Measurements from ENCODE around the gene XRCC3.

The XRCC3 gene

DNA sequence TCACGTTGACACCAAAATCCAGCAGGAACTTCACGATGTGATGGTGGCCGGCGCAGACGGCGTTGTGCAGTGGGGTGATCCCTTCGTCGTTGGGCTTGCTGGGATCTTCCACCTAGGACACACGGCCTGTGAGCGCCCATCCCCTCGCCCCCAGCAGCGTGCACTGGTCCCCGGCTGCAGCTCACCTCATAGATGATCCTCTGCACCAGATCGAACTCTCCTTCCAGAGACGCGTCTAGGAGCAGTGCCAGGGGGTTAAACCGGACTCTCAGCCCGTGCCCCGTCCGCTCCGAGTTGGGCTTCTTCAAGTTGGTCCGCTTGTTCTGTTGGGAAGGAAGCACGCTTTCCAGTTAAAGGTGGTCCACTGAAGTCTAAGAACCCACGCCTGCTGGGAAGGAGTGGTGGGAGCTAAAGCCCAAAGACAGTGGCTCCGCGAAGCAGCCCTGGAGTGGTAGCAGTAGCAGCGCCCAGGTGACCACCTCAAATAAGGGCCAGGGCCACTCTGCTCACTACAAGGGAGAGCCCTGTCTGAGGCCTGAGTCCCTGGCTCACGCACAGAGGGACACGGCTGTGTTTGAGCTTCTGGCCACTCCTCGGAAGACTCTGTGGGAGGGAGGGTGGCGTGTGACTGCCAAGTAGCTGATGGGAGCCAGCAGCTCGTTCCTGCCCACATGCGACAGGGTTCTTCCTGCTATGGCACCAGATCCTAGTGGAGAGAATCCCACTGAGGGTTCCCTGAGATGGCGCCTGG is 23.6 kb upstream of the XRCC3 start:
- DNase-seq, result no peak

- no peak for DNase-seq
Measured at GRCh38 chr14:103738166-103738565, 22.9 kb upstream of the XRCC3 start.

DNA sequence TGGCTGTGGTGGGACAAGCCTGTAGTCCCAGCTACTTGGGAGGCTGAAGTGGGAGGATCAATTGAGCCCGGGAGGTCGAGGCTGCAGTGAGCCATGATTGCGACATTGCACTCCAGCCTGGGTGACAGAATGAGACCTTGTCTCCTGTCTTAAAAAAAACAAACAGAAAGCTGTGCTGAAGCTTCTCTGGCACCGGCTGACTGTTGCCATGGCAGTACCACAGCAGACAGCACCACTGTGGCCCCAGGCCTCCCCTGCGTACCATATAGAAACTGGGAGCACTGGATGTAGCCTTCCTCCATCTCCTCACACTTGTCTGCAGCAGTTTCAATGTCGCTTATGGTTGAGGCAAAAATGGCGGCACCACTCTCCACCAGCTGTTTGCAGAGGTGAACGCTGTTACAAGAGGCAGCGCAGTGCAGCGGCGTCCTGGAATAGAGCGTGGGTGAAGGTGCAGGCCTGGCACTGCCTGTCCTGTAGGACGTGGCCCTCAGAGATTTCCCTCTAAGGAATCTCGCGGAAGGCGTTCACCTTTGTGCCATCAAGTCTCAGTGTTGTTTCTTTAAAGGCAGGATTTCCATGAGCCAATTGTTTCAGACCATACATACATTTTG is 22.3 kb upstream of the XRCC3 start:
- no peak for DNase-seq

GRCh38 chr14:103736546-103737431 is 21.5 kb upstream of the XRCC3 start:
- no peak for DNase-seq

GRCh38 chr14:103735815-103736545 is 20.7 kb upstream of the XRCC3 start:
- DNase-seq, result no peak

GRCh38 chr14:103735439-103735814 is 20.2 kb upstream of the XRCC3 start:
- no peak for DNase-seq

DNA sequence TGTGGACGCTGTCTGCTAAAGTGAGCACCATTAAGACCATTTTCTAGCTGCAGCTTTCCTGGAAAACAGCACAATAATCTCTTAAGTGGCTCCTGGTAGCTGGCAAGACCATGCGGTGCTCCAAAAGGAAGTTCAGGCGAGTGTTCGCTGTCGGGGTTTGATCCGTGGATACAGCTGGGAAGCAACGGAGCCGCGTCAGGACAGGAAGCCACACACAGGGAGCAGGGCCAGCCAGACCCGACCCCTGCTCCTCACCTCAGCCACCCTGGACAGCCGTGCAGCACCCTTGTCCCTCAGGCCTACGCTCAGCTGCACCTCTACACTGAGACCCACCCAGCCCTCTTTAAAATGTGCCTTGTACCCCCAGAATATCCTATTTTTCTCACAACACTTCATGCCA is 19.8 kb upstream of the XRCC3 start:
- no peak for DNase-seq

DNA sequence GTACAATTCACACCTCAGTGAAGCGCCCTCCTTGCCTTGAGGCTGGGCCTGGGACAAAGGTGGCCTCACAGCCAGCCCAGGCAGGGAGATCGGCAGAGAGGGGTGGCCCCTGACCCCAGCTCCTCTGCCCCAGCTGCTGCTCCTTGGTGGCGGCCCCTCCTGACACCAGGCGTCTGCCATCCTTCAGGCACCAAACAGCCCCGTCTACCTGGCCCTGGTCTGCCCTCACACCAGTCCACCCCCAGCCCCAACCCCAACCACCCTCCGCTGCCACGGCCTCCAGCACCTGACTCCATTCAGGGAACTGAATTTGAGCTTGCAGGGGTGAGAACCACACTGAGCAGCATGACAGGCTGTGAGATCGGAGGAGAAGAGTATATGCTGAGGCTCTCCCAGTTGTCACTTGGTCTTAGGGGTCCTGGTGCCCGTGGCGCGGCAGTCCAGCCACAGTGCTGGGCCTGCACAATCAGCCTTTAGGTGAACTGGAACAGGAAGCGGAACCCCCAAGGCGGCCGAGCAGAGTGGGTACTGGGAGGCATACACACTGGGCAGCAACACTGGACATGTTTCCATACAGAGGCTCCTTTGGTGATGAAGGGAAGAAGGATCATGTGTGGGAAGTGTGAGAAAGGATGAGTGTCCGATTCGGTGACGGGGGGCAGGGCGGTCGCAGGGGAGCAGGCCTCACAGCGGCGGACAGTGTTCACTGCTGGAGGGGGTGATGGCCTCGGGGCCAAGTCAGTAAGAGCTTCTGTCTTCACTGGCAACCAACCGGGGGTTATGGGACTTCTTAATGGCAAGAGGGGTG is 19.0 kb upstream of the XRCC3 start:
- no peak for DNase-seq

DNA sequence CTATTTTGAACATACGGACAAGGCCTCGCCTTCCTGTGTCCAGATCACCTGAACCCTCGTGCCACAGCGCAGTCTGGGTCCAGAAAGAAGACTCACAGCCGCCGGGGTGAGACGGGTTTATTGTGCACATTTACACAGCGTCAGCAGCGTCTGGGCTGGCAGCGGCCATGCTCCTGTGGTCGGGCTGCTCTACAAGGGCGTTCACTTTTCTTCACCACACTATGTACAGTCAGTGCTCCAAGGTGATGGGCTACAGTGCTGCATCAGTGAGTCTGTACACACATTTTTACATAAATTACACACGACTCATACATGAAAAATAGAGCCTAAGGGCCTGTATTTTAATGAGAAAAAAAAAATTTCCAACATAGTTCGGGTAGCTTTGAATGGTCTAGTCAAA is 18.4 kb upstream of the XRCC3 start:
- no peak for DNase-seq

- no peak for DNase-seq
Measured at GRCh38 chr14:103732868-103733620, 17.8 kb upstream of the XRCC3 start.

- DNase-seq, result no peak
Measured at GRCh38 chr14:103731916-103732867, 16.9 kb upstream of the XRCC3 start.

DNA sequence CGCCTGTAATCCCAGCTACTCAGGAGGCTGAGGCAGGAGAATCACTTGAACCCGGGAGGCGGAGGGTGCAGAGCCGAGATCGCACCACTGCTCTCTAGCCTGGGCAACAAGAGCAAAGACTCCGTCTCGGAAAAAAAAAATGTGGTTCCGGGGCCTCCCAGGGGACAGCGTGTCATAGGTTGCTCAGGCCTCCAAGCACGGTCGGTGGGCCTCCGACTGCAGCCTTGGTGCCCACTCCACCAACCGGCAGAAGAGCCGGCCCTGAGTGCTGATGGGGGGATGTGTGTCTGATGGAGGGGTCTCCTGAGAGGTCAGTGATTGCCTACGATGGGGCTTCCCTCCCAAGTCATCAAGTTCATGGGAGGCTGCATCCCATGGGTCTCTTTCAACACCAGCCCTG is 16.2 kb upstream of the XRCC3 start:
- DNase-seq, result no peak

- no peak for DNase-seq
Measured at GRCh38 chr14:103730490-103731035, 15.3 kb upstream of the XRCC3 start.

- DNase-seq, result no peak
Measured at GRCh38 chr14:103729496-103730448, 14.5 kb upstream of the XRCC3 start.

GRCh38 chr14:103728721-103729120 is 13.5 kb upstream of the XRCC3 start:
- no peak for DNase-seq

DNA sequence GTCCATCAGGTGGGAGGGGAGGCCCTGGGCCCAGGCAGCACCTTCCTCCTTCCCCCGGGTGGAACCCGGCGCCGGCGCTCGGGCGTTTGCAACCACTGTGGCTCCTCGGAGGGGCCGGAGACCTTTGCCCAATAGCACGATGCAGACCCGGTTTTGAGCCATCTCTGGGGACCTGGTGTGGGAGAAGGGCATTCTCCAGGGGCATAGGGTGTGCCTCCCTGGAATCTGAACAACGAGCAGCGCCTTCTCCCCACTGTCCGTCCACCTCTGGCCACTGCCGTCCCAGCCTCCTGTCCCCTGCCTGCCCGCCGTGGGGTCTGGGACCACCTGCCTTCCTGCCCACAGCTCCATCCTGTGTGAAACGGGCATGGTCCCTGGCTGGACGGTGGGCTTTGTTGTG is 12.9 kb upstream of the XRCC3 start:
- no peak for DNase-seq

DNA sequence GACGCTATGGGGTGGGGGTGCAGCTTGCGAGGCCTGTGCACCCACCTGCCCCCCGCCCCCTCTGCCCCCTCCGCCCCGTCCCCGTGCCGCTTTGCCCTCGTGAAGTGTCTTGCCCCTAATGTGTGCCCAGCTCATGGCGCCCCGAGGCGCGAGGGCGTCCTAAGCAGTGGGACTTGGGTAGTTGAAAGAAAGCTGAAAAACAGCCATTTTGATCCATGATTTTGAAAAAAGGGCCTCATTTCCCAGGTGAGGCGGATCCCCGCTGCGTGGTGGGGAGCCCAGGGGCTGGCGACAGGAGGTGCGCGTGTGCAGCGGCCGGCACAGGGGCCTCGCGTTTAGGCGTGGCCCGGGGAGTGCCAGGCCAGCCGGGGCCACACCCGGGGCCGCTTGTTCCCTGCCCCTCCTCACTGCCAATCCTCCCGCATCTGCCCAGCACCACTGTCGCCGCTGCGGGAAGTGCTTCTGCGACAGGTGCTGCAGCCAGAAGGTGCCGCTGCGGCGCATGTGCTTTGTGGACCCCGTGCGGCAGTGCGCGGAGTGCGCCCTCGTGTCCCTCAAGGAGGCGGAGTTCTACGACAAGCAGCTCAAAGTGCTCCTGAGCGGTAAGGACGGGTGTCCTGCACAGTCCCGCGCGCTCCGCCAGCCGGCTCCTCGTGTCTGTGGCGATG is 12.2 kb upstream of the XRCC3 start:
- DNase-seq, result no peak

DNA sequence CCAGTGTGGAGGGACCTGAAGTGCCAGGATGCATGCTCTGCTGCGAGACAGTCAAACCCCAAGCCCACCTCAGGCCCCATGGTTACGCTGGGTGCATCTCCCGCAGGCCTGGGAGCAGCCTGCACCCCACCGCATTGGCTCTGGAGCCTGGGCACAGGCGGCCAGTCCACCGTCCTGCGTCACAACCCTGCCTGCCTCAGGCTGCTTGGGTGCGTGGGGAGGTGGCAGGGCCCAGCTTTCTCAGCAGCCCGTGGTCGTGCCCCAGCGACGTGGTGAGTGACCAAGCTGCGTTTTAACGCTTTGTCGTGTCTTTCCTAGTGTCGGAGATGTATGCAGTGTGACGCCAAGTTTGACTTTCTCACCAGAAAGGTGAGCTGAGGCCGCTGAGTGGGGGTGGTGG is 11.2 kb upstream of the XRCC3 start:
- DNase-seq, result no peak
